Astrocyte (in vitro differentiated cells and primary cell): ENCODE measurements around the gene FBN3.

Experiments
- EZH2 ChIP-seq: IDR thresholded peaks from 2 replicates; pipeline ENCODE4 v1.6.1; 2012; ENCODE audit warnings: mild to moderate bottlenecking, low read length, inconsistent platforms; ENCODE audit not compliant: insufficient read depth
- TF ChIP-seq, protein P1 (sequence below): IDR thresholded peaks from 2 replicates; pipeline ENCODE4 v1.5.1; 2011; ENCODE audit warnings: low read depth, mild to moderate bottlenecking, inconsistent platforms, low read length, moderate library complexity; ENCODE audit not compliant: insufficient read depth

DNA sequence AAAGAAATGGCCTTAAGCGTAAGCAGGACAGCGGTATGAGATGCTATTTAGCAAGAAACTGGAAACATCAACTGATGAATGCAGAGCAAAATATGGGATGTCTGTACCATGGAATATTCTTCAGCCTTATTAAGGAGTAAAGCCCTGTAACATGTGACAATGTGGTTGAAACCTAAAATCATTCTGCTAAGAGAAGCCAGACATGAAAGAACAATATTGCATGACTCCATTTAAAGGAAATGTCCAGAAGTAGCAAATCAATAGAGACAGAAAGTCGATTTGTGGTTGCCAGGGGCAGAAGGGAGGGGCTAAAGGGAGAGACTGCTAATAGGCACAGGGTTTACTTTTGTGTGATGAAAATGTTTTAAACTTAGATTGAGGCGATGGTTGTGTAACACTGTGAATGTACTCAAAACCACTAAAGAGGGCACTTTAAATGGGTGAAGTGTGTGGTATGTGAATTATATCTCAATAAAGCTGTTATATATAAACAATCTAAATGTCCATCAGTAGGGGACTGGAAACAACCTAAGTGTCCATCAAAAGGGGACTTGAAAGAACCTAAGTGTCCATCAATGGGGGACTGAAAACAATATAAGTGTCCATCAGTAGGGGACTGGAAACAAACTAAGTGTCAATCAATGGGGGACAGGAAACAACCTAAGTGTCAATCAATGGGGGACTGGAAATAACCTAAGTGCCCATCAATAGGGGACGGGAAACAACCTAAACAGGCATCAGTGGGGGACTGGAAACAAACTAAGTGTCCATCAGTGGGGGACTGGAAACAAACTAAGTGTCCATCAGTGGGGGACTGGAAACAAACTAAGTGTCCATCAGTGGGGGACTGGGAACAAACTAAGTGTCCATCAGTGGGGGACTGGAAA is 51.5 kb downstream of the FBN3 start:
- TF ChIP-seq, protein P1, sequence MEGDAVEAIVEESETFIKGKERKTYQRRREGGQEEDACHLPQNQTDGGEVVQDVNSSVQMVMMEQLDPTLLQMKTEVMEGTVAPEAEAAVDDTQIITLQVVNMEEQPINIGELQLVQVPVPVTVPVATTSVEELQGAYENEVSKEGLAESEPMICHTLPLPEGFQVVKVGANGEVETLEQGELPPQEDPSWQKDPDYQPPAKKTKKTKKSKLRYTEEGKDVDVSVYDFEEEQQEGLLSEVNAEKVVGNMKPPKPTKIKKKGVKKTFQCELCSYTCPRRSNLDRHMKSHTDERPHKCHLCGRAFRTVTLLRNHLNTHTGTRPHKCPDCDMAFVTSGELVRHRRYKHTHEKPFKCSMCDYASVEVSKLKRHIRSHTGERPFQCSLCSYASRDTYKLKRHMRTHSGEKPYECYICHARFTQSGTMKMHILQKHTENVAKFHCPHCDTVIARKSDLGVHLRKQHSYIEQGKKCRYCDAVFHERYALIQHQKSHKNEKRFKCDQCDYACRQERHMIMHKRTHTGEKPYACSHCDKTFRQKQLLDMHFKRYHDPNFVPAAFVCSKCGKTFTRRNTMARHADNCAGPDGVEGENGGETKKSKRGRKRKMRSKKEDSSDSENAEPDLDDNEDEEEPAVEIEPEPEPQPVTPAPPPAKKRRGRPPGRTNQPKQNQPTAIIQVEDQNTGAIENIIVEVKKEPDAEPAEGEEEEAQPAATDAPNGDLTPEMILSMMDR: no peak
- no peak for TF ChIP-seq EZH2
